Panc1 (cell line): ENCODE results near the gene MUC5B. TPM values are rescaled to one million over a fixed set of nuclear protein-coding genes. Genes with fewer than 3 reads are reported as not detected.

Experiments used
- ATAC-seq: fragments of 200-7000 bp; cut with Tn5 transposase; 2 replicates; pipeline ENCODE4 v1.9.1; 2020; ENCODE audit warnings: mild to moderate bottlenecking, moderate library complexity
- BruUV-seq: library from RNA; stranded (reverse); fragments of 400-500 nt; replicated peaks from 2 replicates; lab custom pipeline; 2021; lab: Mats Ljungman, UMichigan
- CTCF ChIA-PET: fragments of 300-600 bp; sonication (Branson Sonifier 250); formaldehyde crosslinking; loops from one replicate; lab custom pipeline; 2022; ENCODE audit warnings: antibody characterized with exemption; lab: Charles Lee
- POLR2A ChIA-PET: fragments of 300-600 bp; sonication (Branson Sonifier 250); formaldehyde crosslinking; loops from one replicate; lab custom pipeline; 2022; ENCODE audit warnings: antibody characterized with exemption; lab: Charles Lee
- DNase-seq: peaks from one replicate; pipeline ENCODE4 v3.0.0-alpha.2; 2010; ENCODE audit warnings: low read depth, low spot score
- H3K27ac ChIP-seq: 2 replicates; pipeline ENCODE4 v1.5.1; 2011; ENCODE audit warnings: mild to moderate bottlenecking, low read length, inconsistent platforms
- H3K27me3 ChIP-seq: fragments of 200-500 bp; sonication (Bioruptor generic); 2 replicates; pipeline ENCODE4 v1.6.0; 2014; ENCODE audit warnings: low read length, inconsistent platforms; ENCODE audit not compliant: control insufficient read depth, insufficient read depth
- H3K36me3 ChIP-seq: fragments of 200-500 bp; sonication (Bioruptor generic); 2 replicates; pipeline ENCODE4 v1.5.1; 2014; ENCODE audit warnings: inconsistent platforms, mild to moderate bottlenecking, low read length, moderate library complexity; ENCODE audit not compliant: control insufficient read depth, insufficient read depth
- H3K4me1 ChIP-seq: 2 replicates; pipeline ENCODE4 v1.5.1; 2011; ENCODE audit warnings: inconsistent platforms, mild to moderate bottlenecking, low read length, moderate library complexity; ENCODE audit not compliant: control insufficient read depth, insufficient read depth
- H3K4me3 ChIP-seq, 2 experiments: 2 replicates each; pipeline ENCODE4 v1.5.1; 2011 to 2012; ENCODE audit warnings: low read depth in 2 of 2, low read length in 2 of 2, mild to moderate bottlenecking in 2 of 2, inconsistent platforms in 1 of 2, moderate library complexity in 1 of 2
- H3K9me3 ChIP-seq: fragments of 200-500 bp; sonication (Bioruptor generic); 2 replicates; pipeline ENCODE4 v1.5.1; 2014; ENCODE audit warnings: low read depth, mild to moderate bottlenecking, inconsistent platforms, low read length, moderate library complexity; ENCODE audit not compliant: control insufficient read depth, insufficient read depth
- POLR2AphosphoS5 ChIP-seq: IDR thresholded peaks from 2 replicates; pipeline ENCODE4 v1.6.1; 2012; ENCODE audit warnings: mild to moderate bottlenecking, low read depth, low read length, moderate library complexity
- SIN3A ChIP-seq: IDR thresholded peaks from 2 replicates; pipeline ENCODE4 v1.6.1; 2012; ENCODE audit warnings: low read depth, mild to moderate bottlenecking, low read length, moderate library complexity, borderline replicate concordance; ENCODE audit not compliant: insufficient read depth
- TCF7L2 ChIP-seq: IDR thresholded peaks from 2 replicates; pipeline ENCODE4 v1.6.1; 2011; ENCODE audit warnings: mild to moderate bottlenecking, low read depth, low read length, inconsistent platforms
- in situ Hi-C: cut with HindIII; loops from 2 replicates; pipeline ENCODE4 v1.10.0; 2016; ENCODE audit warnings: low sequenced_read_pairs, low pct_unique_long_range_greater_than_20kb
- intact Hi-C: fragments of 100-400 bp; cut with micrococcal nuclease; formaldehyde crosslinking; loops from one replicate; pipeline ENCODE4 v1.10.0; 2022; ENCODE audit not compliant: unreplicated experiment
- total RNA-seq: library from RNA; stranded (reverse); gene quantifications from one replicate; pipeline ENCODE4 v1.2.1, GENCODE V29; 2021; ENCODE audit not compliant: unreplicated experiment
- TF ChIP-seq, protein P1 (sequence below): fragments of 450-650 bp; IDR thresholded peaks from 2 replicates; pipeline ENCODE4 v1.5.1; 2017; ENCODE audit warnings: mild to moderate bottlenecking
- TF ChIP-seq, protein P2 (sequence below), 2 experiments: IDR thresholded peaks; 2 replicates each; pipeline ENCODE4 v1.6.1; 2011 to 2012; ENCODE audit warnings: low read depth in 2 of 2, control low read depth in 1 of 2, low read length in 1 of 2, mild to moderate bottlenecking in 1 of 2, moderate library complexity in 1 of 2; ENCODE audit not compliant: insufficient read depth in 1 of 2

Gene MUC5B
- total RNA-seq, 1 experiment from 2014 or later = 1.2 TPM

GRCh38 chr11:1302461-1303125 is 79.7 kb downstream of the MUC5B start:
- in situ Hi-C loops = no loop called here
- DNase-seq (no peak), ATAC-seq (no peak)
- TF ChIP-seq, protein P1, sequence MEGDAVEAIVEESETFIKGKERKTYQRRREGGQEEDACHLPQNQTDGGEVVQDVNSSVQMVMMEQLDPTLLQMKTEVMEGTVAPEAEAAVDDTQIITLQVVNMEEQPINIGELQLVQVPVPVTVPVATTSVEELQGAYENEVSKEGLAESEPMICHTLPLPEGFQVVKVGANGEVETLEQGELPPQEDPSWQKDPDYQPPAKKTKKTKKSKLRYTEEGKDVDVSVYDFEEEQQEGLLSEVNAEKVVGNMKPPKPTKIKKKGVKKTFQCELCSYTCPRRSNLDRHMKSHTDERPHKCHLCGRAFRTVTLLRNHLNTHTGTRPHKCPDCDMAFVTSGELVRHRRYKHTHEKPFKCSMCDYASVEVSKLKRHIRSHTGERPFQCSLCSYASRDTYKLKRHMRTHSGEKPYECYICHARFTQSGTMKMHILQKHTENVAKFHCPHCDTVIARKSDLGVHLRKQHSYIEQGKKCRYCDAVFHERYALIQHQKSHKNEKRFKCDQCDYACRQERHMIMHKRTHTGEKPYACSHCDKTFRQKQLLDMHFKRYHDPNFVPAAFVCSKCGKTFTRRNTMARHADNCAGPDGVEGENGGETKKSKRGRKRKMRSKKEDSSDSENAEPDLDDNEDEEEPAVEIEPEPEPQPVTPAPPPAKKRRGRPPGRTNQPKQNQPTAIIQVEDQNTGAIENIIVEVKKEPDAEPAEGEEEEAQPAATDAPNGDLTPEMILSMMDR = no peak
- TF ChIP-seq, protein P2, sequence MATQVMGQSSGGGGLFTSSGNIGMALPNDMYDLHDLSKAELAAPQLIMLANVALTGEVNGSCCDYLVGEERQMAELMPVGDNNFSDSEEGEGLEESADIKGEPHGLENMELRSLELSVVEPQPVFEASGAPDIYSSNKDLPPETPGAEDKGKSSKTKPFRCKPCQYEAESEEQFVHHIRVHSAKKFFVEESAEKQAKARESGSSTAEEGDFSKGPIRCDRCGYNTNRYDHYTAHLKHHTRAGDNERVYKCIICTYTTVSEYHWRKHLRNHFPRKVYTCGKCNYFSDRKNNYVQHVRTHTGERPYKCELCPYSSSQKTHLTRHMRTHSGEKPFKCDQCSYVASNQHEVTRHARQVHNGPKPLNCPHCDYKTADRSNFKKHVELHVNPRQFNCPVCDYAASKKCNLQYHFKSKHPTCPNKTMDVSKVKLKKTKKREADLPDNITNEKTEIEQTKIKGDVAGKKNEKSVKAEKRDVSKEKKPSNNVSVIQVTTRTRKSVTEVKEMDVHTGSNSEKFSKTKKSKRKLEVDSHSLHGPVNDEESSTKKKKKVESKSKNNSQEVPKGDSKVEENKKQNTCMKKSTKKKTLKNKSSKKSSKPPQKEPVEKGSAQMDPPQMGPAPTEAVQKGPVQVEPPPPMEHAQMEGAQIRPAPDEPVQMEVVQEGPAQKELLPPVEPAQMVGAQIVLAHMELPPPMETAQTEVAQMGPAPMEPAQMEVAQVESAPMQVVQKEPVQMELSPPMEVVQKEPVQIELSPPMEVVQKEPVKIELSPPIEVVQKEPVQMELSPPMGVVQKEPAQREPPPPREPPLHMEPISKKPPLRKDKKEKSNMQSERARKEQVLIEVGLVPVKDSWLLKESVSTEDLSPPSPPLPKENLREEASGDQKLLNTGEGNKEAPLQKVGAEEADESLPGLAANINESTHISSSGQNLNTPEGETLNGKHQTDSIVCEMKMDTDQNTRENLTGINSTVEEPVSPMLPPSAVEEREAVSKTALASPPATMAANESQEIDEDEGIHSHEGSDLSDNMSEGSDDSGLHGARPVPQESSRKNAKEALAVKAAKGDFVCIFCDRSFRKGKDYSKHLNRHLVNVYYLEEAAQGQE (IDR thresholded peaks at IDR 0.05; ENCODE audit: insufficient read depth in 1 of 2, low read depth in 2 of 2, low read length in 1 of 2) = no peak
- TF ChIP-seq POLR2AphosphoS5 (no peak), TCF7L2 (no peak), SIN3A (no peak)
- BruUV-seq = no TSS peak
- CTCF ChIA-PET = interaction anchor here (1.6 kb wide), 1 partner anchor 9 kb away, joined by 3 read pairs; no protein-coding TSS in a partner anchor
- Histone ChIP-seq H3K4me1 (peaks cover 9% of the 10 kb centered on the region), H3K9me3 (no peaks in the 10 kb centered on the region), H3K27ac (no peak overlapping the region), H3K36me3 (no peaks in the 10 kb centered on the region), H3K27me3 (no peaks in the 10 kb centered on the region), H3K4me3 (no peak overlapping the region)
- intact Hi-C loops = loop anchor here (10.0 kb wide), 1 partner anchor 212 kb away; no protein-coding TSS in a partner anchor
- POLR2A ChIA-PET = no interaction called here

DNA sequence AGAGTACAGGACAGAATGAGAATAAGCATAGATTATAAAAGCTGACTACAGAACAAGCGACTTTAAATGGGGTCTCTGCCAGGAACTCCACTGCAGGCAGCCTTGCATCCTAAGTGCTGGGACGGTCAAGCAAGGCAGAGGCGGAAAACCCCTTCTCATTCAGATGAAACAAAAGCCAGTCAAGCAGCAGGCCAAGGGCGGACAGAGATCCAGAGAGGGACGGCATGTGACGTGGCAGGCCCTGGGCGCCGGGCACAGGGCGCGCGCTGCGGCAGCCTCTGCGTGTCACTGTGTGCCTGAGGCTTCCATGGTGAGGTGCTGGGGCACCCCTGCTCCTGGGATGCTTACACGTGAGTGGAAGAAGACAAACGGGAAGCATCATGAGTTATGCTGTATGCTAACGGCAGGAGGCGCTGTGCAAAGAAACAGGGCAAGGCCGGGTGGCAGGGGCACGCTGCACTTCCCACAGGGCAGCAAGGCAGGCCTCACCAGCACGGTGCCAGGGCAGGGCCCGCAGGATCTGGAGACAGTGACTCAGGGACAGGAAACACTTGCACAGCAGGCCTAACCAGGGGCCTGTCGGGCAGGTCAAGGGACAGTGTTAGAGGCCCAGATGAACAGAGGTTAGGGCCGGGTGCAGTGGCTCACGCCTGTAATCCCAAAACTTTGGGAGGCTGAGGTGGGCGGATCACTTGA is 80.4 kb downstream of the MUC5B start:
- H3K9me3 ChIP-seq = no peaks in the 10 kb centered on the region
- intact Hi-C loops (loop anchor here (10.0 kb wide), 1 partner anchor 212 kb away; no protein-coding TSS in a partner anchor), in situ Hi-C loops (no loop called here)
- no TSS peak for BruUV-seq
- ChIA-PET POLR2A (no interaction called here), CTCF (interaction anchor here (0.7 to 1.6 kb wide), 3 partner anchors 10 to 183 kb away, joined by 3 to 16 read pairs (median 12); no protein-coding TSS in a partner anchor)
- no peak overlapping the region for H3K27ac ChIP-seq
- ATAC-seq (peak; percentile 81), DNase-seq (no peak)
- TF ChIP-seq POLR2AphosphoS5 (no peak), TCF7L2 (no peak), SIN3A (no peak)
- TF ChIP-seq, protein P2 (IDR thresholded peaks at IDR 0.05; ENCODE audit: insufficient read depth in 1 of 2, low read depth in 2 of 2, low read length in 1 of 2) = 0 out of 4 replicates have a peak, but pooled peaks of 1 of the 2 experiments have one; percentile 23
- TF ChIP-seq, protein P1 = peak; percentile 94
- H3K36me3 ChIP-seq = no peaks in the 10 kb centered on the region
- H3K27me3 ChIP-seq = no peaks in the 10 kb centered on the region
- peaks cover 16% of the 10 kb centered on the region for H3K4me1 ChIP-seq
- no peak overlapping the region for H3K4me3 ChIP-seq
